Endothelial cell of umbilical vein (primary cell): ENCODE measurements around the gene TIMM21. TPM values are rescaled to one million over a fixed set of nuclear protein-coding genes. Genes with fewer than 3 reads are reported as not detected.

Experiments
- BruUV-seq: library from RNA; stranded (reverse); fragments of 400-500 nt; replicated peaks from 2 replicates; lab custom pipeline; 2021; lab: Mats Ljungman, UMichigan
- CTCF ChIA-PET: fragments of 300-600, 350-600 bp; sonication (Branson Sonifier 250); formaldehyde crosslinking; loops from one replicate; lab custom pipeline; 2021; ENCODE audit warnings: antibody characterized with exemption, inconsistent platforms; lab: Charles Lee
- POLR2A ChIA-PET: fragments of 300-600, 350-600 bp; sonication (Branson Sonifier 250); formaldehyde crosslinking; loops from one replicate; lab custom pipeline; 2021; ENCODE audit warnings: antibody characterized with exemption, inconsistent platforms; lab: Charles Lee
- DNase-seq: peaks from one replicate; pipeline ENCODE4 v3.0.0-alpha.2; 2011; ENCODE audit warnings: low read depth, low spot score
- FAIRE-seq: peaks from 2 replicates; lab custom pipeline; 2011; peaks lifted over from hg19 to GRCh38; lab: Jason Lieb, UNC
- H2AFZ ChIP-seq: 2 replicates; pipeline ENCODE4 v1.6.0; 2012; ENCODE audit warnings: low read depth, low read length, control low read depth, inconsistent platforms
- H3K27ac ChIP-seq: 2 replicates; pipeline ENCODE4 v1.5.1; 2011; ENCODE audit warnings: low read depth, mild to moderate bottlenecking, control low read depth, low read length, moderate library complexity; ENCODE audit not compliant: insufficient read depth
- H3K27me3 ChIP-seq, 2 experiments: 2 replicates each; pipeline versions ENCODE4 v1.6.0 to v1.6.1; 2011; ENCODE audit warnings: low read length in 2 of 2, mixed read lengths in 1 of 2; ENCODE audit not compliant: control insufficient read depth in 2 of 2, insufficient read depth in 2 of 2
- H3K36me3 ChIP-seq, 2 experiments: 2 replicates in 1 of 2; 3 replicates in 1 of 2; pipeline ENCODE4 v1.5.1; 2011; ENCODE audit warnings: low read length in 2 of 2, mild to moderate bottlenecking in 1 of 2, moderate library complexity in 1 of 2; ENCODE audit not compliant: control insufficient read depth in 2 of 2, insufficient read depth in 2 of 2; ENCODE audit errors: extremely low read depth in 1 of 2
- H3K4me1 ChIP-seq: 3 replicates; pipeline ENCODE4 v1.5.1; 2011; ENCODE audit warnings: mild to moderate bottlenecking, low read length; ENCODE audit not compliant: control insufficient read depth, insufficient read depth; ENCODE audit errors: extremely low read depth
- H3K4me2 ChIP-seq: 2 replicates; pipeline ENCODE4 v1.6.1; 2011; ENCODE audit warnings: low read length, control low read depth, mixed read lengths; ENCODE audit not compliant: insufficient read depth
- H3K4me3 ChIP-seq, 3 experiments: fragments of 200-600 bp in 1 of 3; sonication (generic), shearing (Covaris generic) in 1 of 3; replicated peaks in 1 of 3; 2 replicates each; pipeline ENCODE4 v1.5.1; 2011 to 2016; ENCODE audit warnings: control low read depth in 3 of 3, low read length in 3 of 3, mild to moderate bottlenecking in 2 of 3, inconsistent platforms in 1 of 3, low read depth in 1 of 3, moderate library complexity in 1 of 3; ENCODE audit not compliant: insufficient read depth in 1 of 3
- H3K79me2 ChIP-seq: 2 replicates; pipeline ENCODE4 v1.6.0; 2012; ENCODE audit warnings: low read length, inconsistent platforms; ENCODE audit not compliant: control insufficient read depth, insufficient read depth
- H3K9ac ChIP-seq: replicated peaks from 2 replicates; pipeline ENCODE3; 2011; ENCODE audit warnings: low read length, control low read depth; ENCODE audit not compliant: insufficient read depth; ENCODE audit errors: extremely low read depth
- H3K9me1 ChIP-seq: replicated peaks from 3 replicates; pipeline ENCODE4 v1.6.0; 2011; ENCODE audit warnings: mild to moderate bottlenecking, low read length; ENCODE audit not compliant: control insufficient read depth, insufficient read depth; ENCODE audit errors: extremely low read depth
- H3K9me3 ChIP-seq: replicated peaks from 2 replicates; pipeline ENCODE4 v1.5.1; 2012; ENCODE audit warnings: low read length, inconsistent platforms; ENCODE audit not compliant: control insufficient read depth, insufficient read depth
- H4K20me1 ChIP-seq: replicated peaks from 2 replicates; pipeline ENCODE3; 2011; ENCODE audit warnings: mild to moderate bottlenecking, low read length; ENCODE audit not compliant: control insufficient read depth, insufficient read depth; ENCODE audit errors: extremely low read depth
- EZH2 ChIP-seq: IDR thresholded peaks from 2 replicates; pipeline ENCODE4 v1.6.1; 2012; ENCODE audit warnings: borderline replicate concordance, low read depth, mild to moderate bottlenecking, moderate library complexity, low read length, inconsistent platforms; ENCODE audit not compliant: severe bottlenecking
- FOS ChIP-seq: IDR thresholded peaks from 2 replicates; pipeline ENCODE4 v1.6.1; 2011; ENCODE audit warnings: mild to moderate bottlenecking, low read length, moderate library complexity, borderline replicate concordance; ENCODE audit not compliant: insufficient read depth
- GATA2 ChIP-seq: IDR thresholded peaks from 2 replicates; pipeline ENCODE4 v1.7.0; 2011; ENCODE audit warnings: low read depth, mild to moderate bottlenecking, moderate library complexity, mixed read lengths, low read length; ENCODE audit not compliant: insufficient read length, insufficient read depth
- JUN ChIP-seq: IDR thresholded peaks from 2 replicates; pipeline ENCODE4 v1.6.1; 2011; ENCODE audit warnings: borderline replicate concordance, low read depth; ENCODE audit not compliant: insufficient read length, insufficient read depth
- MYC ChIP-seq: IDR thresholded peaks from one replicate; pipeline ENCODE4 v1.6.1; 2011; ENCODE audit warnings: mild to moderate bottlenecking, low read depth, low read length
- POLR2A ChIP-seq: IDR thresholded peaks from 2 replicates; pipeline ENCODE4 v1.6.1; 2012; ENCODE audit warnings: low read depth, mild to moderate bottlenecking, control low read depth, low read length
- POLR2AphosphoS5 ChIP-seq: IDR thresholded peaks from 2 replicates; pipeline ENCODE4 v1.6.1; 2012; ENCODE audit warnings: low read depth, mild to moderate bottlenecking, control low read depth, low read length, moderate library complexity; ENCODE audit not compliant: insufficient read depth
- dilution Hi-C: fragments of 300-500 bp; cut with MboI; formaldehyde crosslinking; loops from one replicate; pipeline ENCODE4 v1.15.0; 2019; ENCODE audit warnings: low sequenced_read_pairs; ENCODE audit not compliant: extremely low pct_ligation_motif_present
- intact Hi-C: fragments of 100-400 bp; cut with micrococcal nuclease; formaldehyde crosslinking; loops from one replicate; pipeline ENCODE4 v1.10.0; 2022
- polyA plus RNA-seq, 4 experiments: library from polyadenylated mRNA; depleted of rRNA in 3 of 4; stranded (reverse) in 3 of 4; unstranded in 1 of 4; fragments of >200 nt; gene quantifications; 2 replicates each; pipeline versions ENCODE4 v1.2.1 to v1.2.3, GENCODE V29; 2011 to 2012; ENCODE audit warnings: missing spikeins in 1 of 4
- total RNA-seq: library from RNA; stranded (reverse); gene quantifications from 2 replicates; pipeline ENCODE4 v1.2.3, GENCODE V29; 2021
- TF ChIP-seq, protein P1 (sequence below), 2 donors: IDR thresholded peaks; 1 replicate in 1 of 2; 2 replicates in 1 of 2; pipeline ENCODE4 v1.5.1; 2011; ENCODE audit warnings: low read length in 2 of 2, mild to moderate bottlenecking in 2 of 2, moderate library complexity in 2 of 2, control low read depth in 1 of 2, inconsistent platforms in 1 of 2, low read depth in 1 of 2; ENCODE audit not compliant: insufficient read depth in 1 of 2; ENCODE audit errors: extremely low read depth in 1 of 2
- TF ChIP-seq, protein P2 (sequence below): IDR thresholded peaks from 2 replicates; pipeline ENCODE4 v1.6.1; 2011; ENCODE audit not compliant: insufficient read depth, insufficient read length

Gene TIMM21
- total and polyA plus RNA-seq, 2 donors (not counting 3 experiments of a cell fraction or from before 2014, with no cell fraction given) = 22.9 to 38.9 TPM

DNA sequence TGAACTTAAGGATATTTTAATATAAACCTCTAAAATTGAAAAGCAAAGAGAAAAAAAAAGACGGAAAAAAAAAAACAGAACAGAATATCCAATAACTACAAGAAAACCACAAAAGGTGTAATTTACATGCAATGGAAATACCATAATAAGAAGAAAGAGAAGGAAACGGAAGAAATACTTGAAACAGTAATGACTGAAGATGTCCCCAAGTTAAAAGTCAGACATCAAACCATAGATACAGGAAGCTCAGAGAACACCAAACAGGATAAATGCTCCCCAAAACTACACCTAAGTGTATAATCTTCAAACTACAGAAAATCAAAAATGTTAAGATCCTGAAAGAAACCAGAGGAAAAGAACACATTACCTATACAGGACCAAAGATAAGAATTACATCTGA lies 39.9 kb upstream of the TIMM21 start:
- Histone ChIP-seq H3K36me3 (no peaks in the 10 kb centered on the region), H2AFZ (no peak overlapping the region), H3K9me3 (no peaks in the 10 kb centered on the region), H3K9ac (no peak overlapping the region), H3K79me2 (no peaks in the 10 kb centered on the region), H3K27me3 (no peaks in the 10 kb centered on the region), H3K27ac (no peak overlapping the region), H3K9me1 (no peaks in the 10 kb centered on the region), H3K4me2 (no peak overlapping the region), H4K20me1 (no peaks in the 10 kb centered on the region), H3K4me3 (no peak overlapping the region), H3K4me1 (no peaks in the 10 kb centered on the region)
- dilution Hi-C loops = no loop called here
- no TSS peak for BruUV-seq
- DNase-seq (no peak), FAIRE-seq (no peak)
- CTCF ChIA-PET = no interaction called here
- POLR2A ChIA-PET = no interaction called here
- intact Hi-C loops = no loop called here
- no peak for TF ChIP-seq POLR2AphosphoS5
- TF ChIP-seq MYC = no peak
- TF ChIP-seq, protein P1, sequence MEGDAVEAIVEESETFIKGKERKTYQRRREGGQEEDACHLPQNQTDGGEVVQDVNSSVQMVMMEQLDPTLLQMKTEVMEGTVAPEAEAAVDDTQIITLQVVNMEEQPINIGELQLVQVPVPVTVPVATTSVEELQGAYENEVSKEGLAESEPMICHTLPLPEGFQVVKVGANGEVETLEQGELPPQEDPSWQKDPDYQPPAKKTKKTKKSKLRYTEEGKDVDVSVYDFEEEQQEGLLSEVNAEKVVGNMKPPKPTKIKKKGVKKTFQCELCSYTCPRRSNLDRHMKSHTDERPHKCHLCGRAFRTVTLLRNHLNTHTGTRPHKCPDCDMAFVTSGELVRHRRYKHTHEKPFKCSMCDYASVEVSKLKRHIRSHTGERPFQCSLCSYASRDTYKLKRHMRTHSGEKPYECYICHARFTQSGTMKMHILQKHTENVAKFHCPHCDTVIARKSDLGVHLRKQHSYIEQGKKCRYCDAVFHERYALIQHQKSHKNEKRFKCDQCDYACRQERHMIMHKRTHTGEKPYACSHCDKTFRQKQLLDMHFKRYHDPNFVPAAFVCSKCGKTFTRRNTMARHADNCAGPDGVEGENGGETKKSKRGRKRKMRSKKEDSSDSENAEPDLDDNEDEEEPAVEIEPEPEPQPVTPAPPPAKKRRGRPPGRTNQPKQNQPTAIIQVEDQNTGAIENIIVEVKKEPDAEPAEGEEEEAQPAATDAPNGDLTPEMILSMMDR (IDR thresholded peaks at IDR 0.05; ENCODE audit: extremely low read depth in 1 of 2, insufficient read depth in 1 of 2, low read depth in 1 of 2, low read length in 2 of 2) = no peak
- no peak for TF ChIP-seq POLR2A
- TF ChIP-seq GATA2 = no peak
- TF ChIP-seq JUN = no peak
- TF ChIP-seq FOS = no peak
- TF ChIP-seq EZH2 = no peak
- TF ChIP-seq, protein P2, sequence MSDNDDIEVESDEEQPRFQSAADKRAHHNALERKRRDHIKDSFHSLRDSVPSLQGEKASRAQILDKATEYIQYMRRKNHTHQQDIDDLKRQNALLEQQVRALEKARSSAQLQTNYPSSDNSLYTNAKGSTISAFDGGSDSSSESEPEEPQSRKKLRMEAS = no peak
